HepG2 (cell line): Measurements from ENCODE around the gene RGL3. TPM values are rescaled to one million over a fixed set of nuclear protein-coding genes. Genes with fewer than 3 reads are reported as not detected.

ENCODE experiments used
- AKAP8 ChIP-seq: sonication (generic); formaldehyde crosslinking; IDR thresholded peaks from 2 replicates; pipeline ENCODE4 v1.5.1; 2020; ENCODE audit warnings: mild to moderate bottlenecking, missing genetic modification reagents
- DR1 ChIP-seq: sonication (generic); formaldehyde crosslinking; IDR thresholded peaks from 2 replicates; pipeline ENCODE4 v1.8.0; 2021; ENCODE audit warnings: mild to moderate bottlenecking, missing genetic modification reagents, inconsistent platforms
- FUBP1 ChIP-seq: sonication (generic); formaldehyde crosslinking; IDR thresholded peaks from 2 replicates; pipeline ENCODE4 v1.5.1; 2020; ENCODE audit warnings: missing genetic modification reagents, mild to moderate bottlenecking, borderline replicate concordance
- GTF3A ChIP-seq: sonication (generic); formaldehyde crosslinking; conservative IDR thresholded peaks from 2 replicates; pipeline ENCODE4 v1.4.0; 2020; ENCODE audit warnings: mild to moderate bottlenecking, missing genetic modification reagents
- KDM4B ChIP-seq: sonication (generic); formaldehyde crosslinking; IDR thresholded peaks from 2 replicates; pipeline ENCODE4 v1.4.0; 2020; ENCODE audit warnings: missing genetic modification reagents
- MAZ ChIP-seq, 2 experiments: sonication (generic) in 1 of 2; formaldehyde crosslinking in 1 of 2; IDR thresholded peaks; 2 replicates each; pipeline versions ENCODE4 v1.5.0 to v1.6.1; 2012 to 2020; ENCODE audit warnings: low read depth in 2 of 2, mild to moderate bottlenecking in 2 of 2, borderline replicate concordance in 1 of 2, improper control_type of control experiment in 1 of 2, low read length in 1 of 2, missing genetic modification reagents in 1 of 2, moderate library complexity in 1 of 2
- MZF1 ChIP-seq: sonication (generic); formaldehyde crosslinking; IDR thresholded peaks from 2 replicates; pipeline ENCODE4 v1.8.1; 2023; ENCODE audit warnings: mild to moderate bottlenecking, missing genetic modification reagents, borderline replicate concordance
- SIX4 ChIP-seq: sonication (generic); formaldehyde crosslinking; IDR thresholded peaks from 2 replicates; pipeline ENCODE4 v1.4.0; 2020; ENCODE audit warnings: missing genetic modification reagents
- SKIL ChIP-seq: sonication (generic); formaldehyde crosslinking; IDR thresholded peaks from 2 replicates; pipeline ENCODE4 v1.8.0; 2022; ENCODE audit warnings: missing genetic modification reagents, mild to moderate bottlenecking, moderate library complexity, borderline replicate concordance
- STAG1 ChIP-seq: sonication (generic); formaldehyde crosslinking; IDR thresholded peaks from 2 replicates; pipeline ENCODE4 v1.4.0; 2020; ENCODE audit warnings: missing genetic modification reagents
- ZBTB26 ChIP-seq: IDR thresholded peaks from 2 replicates; pipeline ENCODE4 v1.6.1; 2016; ENCODE audit warnings: missing compliant biosample characterization, missing genetic modification reagents, borderline replicate concordance
- ZBTB3 ChIP-seq: sonication (generic); formaldehyde crosslinking; IDR thresholded peaks from 2 replicates; pipeline ENCODE4 v1.4.0; 2020; ENCODE audit warnings: low read depth, mild to moderate bottlenecking, moderate library complexity, missing genetic modification reagents, borderline replicate concordance
- ZBTB34 ChIP-seq: sonication (generic); formaldehyde crosslinking; IDR thresholded peaks from 2 replicates; pipeline ENCODE4 v1.8.0; 2022; ENCODE audit warnings: mild to moderate bottlenecking, missing genetic modification reagents
- ZFP62 ChIP-seq: sonication (generic); formaldehyde crosslinking; IDR thresholded peaks from 2 replicates; pipeline ENCODE4 v1.4.0; 2020; ENCODE audit warnings: missing genetic modification reagents
- ZNF326 ChIP-seq: sonication (generic); formaldehyde crosslinking; IDR thresholded peaks from 2 replicates; pipeline ENCODE4 v1.4.0; 2020; ENCODE audit warnings: missing genetic modification reagents, borderline replicate concordance
- ZNF335 ChIP-seq: sonication (generic); formaldehyde crosslinking; IDR thresholded peaks from 2 replicates; pipeline ENCODE4 v1.4.0; 2020; ENCODE audit warnings: missing genetic modification reagents
- ZNF772 ChIP-seq: sonication (generic); formaldehyde crosslinking; IDR thresholded peaks from 2 replicates; pipeline ENCODE4 v1.5.0; 2020; ENCODE audit warnings: mild to moderate bottlenecking, missing genetic modification reagents
- ZNF788 ChIP-seq: sonication (generic); formaldehyde crosslinking; IDR thresholded peaks from 2 replicates; pipeline ENCODE4 v1.5.0; 2020; ENCODE audit warnings: mild to moderate bottlenecking, missing genetic modification reagents, borderline replicate concordance
- ZNF839 ChIP-seq: sonication (generic); formaldehyde crosslinking; IDR thresholded peaks from 2 replicates; pipeline ENCODE4 v1.4.0; 2020; ENCODE audit warnings: missing genetic modification reagents, mild to moderate bottlenecking, borderline replicate concordance
- polyA plus RNA-seq, 8 experiments: library from polyadenylated mRNA; depleted of rRNA in 3 of 8; stranded (reverse) in 7 of 8; unstranded in 1 of 8; fragments of >200 nt; fragmentation: Illumina TruSeq in 4 of 8; extraction: Trizol in 4 of 8; gene quantifications; 2 replicates each; pipeline versions ENCODE4 v1.2.1 to v1.2.3, GENCODE V29; 2011 to 2016; ENCODE audit warnings: low read depth in 4 of 8, missing spikeins in 1 of 8, mixed read lengths in 1 of 8; ENCODE audit not compliant: insufficient read depth in 1 of 8
- total RNA-seq, 5 experiments: library from RNA; depleted of rRNA; stranded (reverse); fragments of >200 nt; fragmentation: Illumina TruSeq; extraction: Trizol; gene quantifications; 2 replicates each; pipeline ENCODE4 v1.2.3, GENCODE V29; 2016; ENCODE audit warnings: low read depth in 1 of 5

Gene RGL3
- total and polyA plus RNA-seq, 2 of the 13 experiments (the other 11 are each of a cell fraction or from before 2014, with no cell fraction given), result 4.2 to 7.6 TPM

- TF ChIP-seq MZF1, result no peak
- no peak for TF ChIP-seq STAG1
- no peak for TF ChIP-seq ZNF772 (CRISPR knock-in tag)
- no peak for TF ChIP-seq DR1 (CRISPR knock-in tag)
- TF ChIP-seq ZNF335, result peak; percentile 82; the same call in 1 of the 2 replicates
- no peak for TF ChIP-seq SIX4 (CRISPR knock-in tag)
- no peak for TF ChIP-seq KDM4B (CRISPR knock-in tag)
- TF ChIP-seq ZBTB26 (CRISPR knock-in tag), result no peak
- TF ChIP-seq ZFP62 (CRISPR knock-in tag), result no peak
- TF ChIP-seq ZNF326 (CRISPR knock-in tag), result no peak
- no peak for TF ChIP-seq ZBTB3 (CRISPR knock-in tag)
- no peak for TF ChIP-seq SKIL (CRISPR knock-in tag)
- TF ChIP-seq ZNF788 (CRISPR knock-in tag), result peak; percentile 34; the same call in 1 of the 2 replicates
- no peak for TF ChIP-seq FUBP1
- TF ChIP-seq MAZ (IDR thresholded peaks at IDR 0.05; ENCODE audit: borderline replicate concordance, low read depth, low read length), result no peak
- TF ChIP-seq MAZ (CRISPR knock-in tag; IDR thresholded peaks at IDR 0.05; ENCODE audit: low read depth), result no peak
- TF ChIP-seq ZBTB34 (CRISPR knock-in tag), result no peak
- TF ChIP-seq GTF3A (CRISPR knock-in tag), result no peak
- no peak for TF ChIP-seq ZNF839 (CRISPR knock-in tag)
- TF ChIP-seq AKAP8 (CRISPR knock-in tag), result no peak
Measured at GRCh38 chr19:11418549-11419506, at the start of gene RGL3 (continued).
